LNCAP (cell line): Measurements from ENCODE around the gene FANCC.

Source experiments
- CTCF ChIP-seq: fragments of 450-650 bp; IDR thresholded peaks from 2 replicates; pipeline ENCODE4 v1.5.1; 2017; ENCODE audit warnings: mild to moderate bottlenecking

Gene FANCC

GRCh38 chr9:95115104-95115503 lies 202.4 kb downstream of the FANCC start:
- no peak for TF ChIP-seq CTCF

GRCh38 chr9:95112436-95113280 lies 204.9 kb downstream of the FANCC start:
- TF ChIP-seq CTCF, result no peak

- TF ChIP-seq CTCF, result no peak
Measured at GRCh38 chr9:95111716-95112115, 205.8 kb downstream of the FANCC start.

GRCh38 chr9:95110921-95111525 lies 206.5 kb downstream of the FANCC start:
- no peak for TF ChIP-seq CTCF

GRCh38 chr9:95109456-95109855 lies 208.1 kb downstream of the FANCC start:
- TF ChIP-seq CTCF, result no peak

GRCh38 chr9:95108777-95109176 lies 208.7 kb downstream of the FANCC start:
- TF ChIP-seq CTCF, result no peak

- no peak for TF ChIP-seq CTCF
Measured at GRCh38 chr9:95107976-95108375, 209.5 kb downstream of the FANCC start.
